OCI-LY1 (cell line): ENCODE results near the gene TMEM201.

Source experiments
- H2AFZ ChIP-seq: fragments of 200-600 bp; sonication (generic), shearing (Covaris generic); 2 replicates; pipeline ENCODE4 v1.6.0; 2014; ENCODE audit warnings: antibody characterized with exemption, mild to moderate bottlenecking, low read length
- H3F3A ChIP-seq: fragments of 200-600 bp; sonication (generic), shearing (Covaris generic); 2 replicates; pipeline ENCODE4 v1.6.0; 2014; ENCODE audit warnings: mild to moderate bottlenecking, antibody characterized with exemption, low read length, moderate library complexity; ENCODE audit not compliant: insufficient read depth
- H3K27ac ChIP-seq: fragments of 200-600 bp; sonication (generic); 2 replicates; pipeline ENCODE4 v1.5.1; 2014; ENCODE audit warnings: low read length, mixed run types, mild to moderate bottlenecking, low read depth; ENCODE audit not compliant: poor library complexity, severe bottlenecking
- H3K27me3 ChIP-seq: fragments of 200-600 bp; sonication (generic); 2 replicates; pipeline ENCODE4 v1.6.0; 2014; ENCODE audit warnings: antibody characterized with exemption, mild to moderate bottlenecking, low read length, moderate library complexity; ENCODE audit not compliant: insufficient read depth
- H3K36me3 ChIP-seq: fragments of 200-600 bp; sonication (generic); 2 replicates; pipeline ENCODE4 v1.6.1; 2014; ENCODE audit warnings: mild to moderate bottlenecking, antibody characterized with exemption, low read length, moderate library complexity, mixed read lengths; ENCODE audit not compliant: insufficient read depth
- H3K4me1 ChIP-seq: fragments of 200-600 bp; sonication (generic); 2 replicates; pipeline ENCODE4 v1.5.1; 2014; ENCODE audit warnings: mild to moderate bottlenecking, low read length, moderate library complexity; ENCODE audit not compliant: insufficient read depth, severe bottlenecking
- H3K4me2 ChIP-seq: fragments of 200-600 bp; sonication (generic), shearing (Covaris generic); 2 replicates; pipeline ENCODE4 v1.6.1; 2014; ENCODE audit warnings: low read length
- H3K4me3 ChIP-seq: fragments of 200-600 bp; sonication (generic); 2 replicates; pipeline ENCODE4 v1.5.1; 2014; ENCODE audit warnings: low read length, low read depth, mild to moderate bottlenecking, mixed read lengths; ENCODE audit not compliant: poor library complexity, severe bottlenecking
- H3K79me2 ChIP-seq: fragments of 200-600 bp; shearing (Covaris generic); 2 replicates; pipeline ENCODE4 v1.6.1; 2016; ENCODE audit warnings: mixed run types, low read length, mixed read lengths; ENCODE audit not compliant: insufficient read depth
- H3K9ac ChIP-seq: fragments of 200-600 bp; sonication (generic), shearing (Covaris generic); 2 replicates; pipeline ENCODE4 v1.6.1; 2014; ENCODE audit warnings: mild to moderate bottlenecking, low read length, mixed read lengths
- H3K9me2 ChIP-seq: fragments of 200-600 bp; sonication (generic), shearing (Covaris generic); 2 replicates; pipeline ENCODE4 v1.6.1; 2014; ENCODE audit warnings: low read depth, mild to moderate bottlenecking, low read length, mixed read lengths
- H3K9me3 ChIP-seq: fragments of 200-600 bp; shearing (Covaris generic); 2 replicates; pipeline ENCODE4 v1.6.1; 2014; ENCODE audit warnings: low read length, mixed read lengths
- H4K20me1 ChIP-seq: fragments of 200-600 bp; sonication (generic), shearing (Covaris generic); 2 replicates; pipeline ENCODE4 v1.6.0; 2016; ENCODE audit warnings: mild to moderate bottlenecking, low read length; ENCODE audit not compliant: insufficient read depth
- CTCF ChIP-seq: fragments of 200-600 bp; sonication (generic), shearing (Covaris generic); IDR thresholded peaks from 2 replicates; pipeline ENCODE4 v1.5.1; 2017; ENCODE audit warnings: mild to moderate bottlenecking, antibody characterized with exemption, low read length, moderate library complexity, mixed read lengths
- EZH2 ChIP-seq: fragments of 200-600 bp; sonication (generic), shearing (Covaris generic); IDR thresholded peaks from 2 replicates; pipeline ENCODE4 v1.8.0; 2017; ENCODE audit warnings: borderline replicate concordance, mixed run types, mild to moderate bottlenecking, antibody characterized with exemption, low read length, moderate library complexity, mixed read lengths

The TMEM201 gene

DNA sequence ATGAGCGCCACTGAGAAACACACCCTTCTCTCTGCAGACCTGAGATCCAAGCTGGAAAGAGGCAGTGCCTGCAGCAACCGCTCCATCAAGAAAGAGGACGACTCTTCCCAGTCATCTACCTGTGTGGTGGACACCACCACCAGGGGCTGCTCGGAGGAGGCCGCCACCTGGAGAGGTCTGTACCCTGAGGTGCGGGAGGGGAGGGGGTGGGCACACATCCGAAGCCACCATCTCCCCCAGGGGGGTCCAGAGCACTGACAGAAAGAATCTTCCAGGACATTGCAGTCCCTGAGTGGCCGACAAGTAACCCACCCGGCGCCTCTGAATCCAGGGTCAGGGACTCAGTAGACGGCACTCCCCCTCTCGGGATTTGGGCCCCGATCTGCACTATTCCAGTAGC lies 23.0 kb downstream of the TMEM201 start:
- H4K20me1 ChIP-seq, result no peaks in the 10 kb centered on the region
- no peaks in the 10 kb centered on the region for H3F3A ChIP-seq
- H3K4me3 ChIP-seq, result no peak overlapping the region
- no peaks in the 10 kb centered on the region for H3K9me3 ChIP-seq
- H3K27me3 ChIP-seq, result no peaks in the 10 kb centered on the region
- H2AFZ ChIP-seq, result no peak overlapping the region
- no peaks in the 10 kb centered on the region for H3K4me1 ChIP-seq
- no peak overlapping the region for H3K4me2 ChIP-seq
- H3K9me2 ChIP-seq, result no peaks in the 10 kb centered on the region
- H3K36me3 ChIP-seq, result peaks cover 67% of the 10 kb centered on the region
- no peak overlapping the region for H3K9ac ChIP-seq
- TF ChIP-seq CTCF (no peak), EZH2 (no peak)
- no peaks in the 10 kb centered on the region for H3K79me2 ChIP-seq
- no peak overlapping the region for H3K27ac ChIP-seq

GRCh38 chr1:9612162-9612845 lies 23.6 kb downstream of the TMEM201 start:
- Histone ChIP-seq H3F3A (no peaks in the 10 kb centered on the region; the same call in 1 of the 2 replicates), H3K9ac (no peak overlapping the region), H3K36me3 (peaks cover 64% of the 10 kb centered on the region), H3K9me3 (no peaks in the 10 kb centered on the region), H3K79me2 (no peaks in the 10 kb centered on the region), H3K4me1 (no peaks in the 10 kb centered on the region), H3K4me3 (no peak overlapping the region), H2AFZ (no peak overlapping the region), H4K20me1 (no peaks in the 10 kb centered on the region), H3K9me2 (no peaks in the 10 kb centered on the region), H3K4me2 (no peak overlapping the region), H3K27me3 (no peaks in the 10 kb centered on the region), H3K27ac (no peak overlapping the region)
- TF ChIP-seq CTCF (no peak), EZH2 (no peak)

GRCh38 chr1:9612871-9613624 lies 24.3 kb downstream of the TMEM201 start:
- TF ChIP-seq EZH2 (no peak), CTCF (no peak)
- H4K20me1 ChIP-seq, result no peaks in the 10 kb centered on the region
- no peaks in the 10 kb centered on the region for H3K9me3 ChIP-seq
- 0 out of 2 replicates have a peak, but pooled peaks cover 3% of the 10 kb centered on the region for H3K27me3 ChIP-seq
- no peaks in the 10 kb centered on the region for H3K4me1 ChIP-seq
- peaks cover 57% of the 10 kb centered on the region for H3K36me3 ChIP-seq
- H3K4me3 ChIP-seq, result no peak overlapping the region
- no peaks in the 10 kb centered on the region for H3K9me2 ChIP-seq
- H3K79me2 ChIP-seq, result no peaks in the 10 kb centered on the region
- H3K9ac ChIP-seq, result no peak overlapping the region
- H3K4me2 ChIP-seq, result no peak overlapping the region
- H2AFZ ChIP-seq, result no peak overlapping the region
- no peaks in the 10 kb centered on the region; the same call in 1 of the 2 replicates for H3F3A ChIP-seq
- no peak overlapping the region for H3K27ac ChIP-seq
